Mucosa of stomach (tissue), 1 donor: ENCODE data around the gene CELSR1.

Experiments used
- H3K27me3 ChIP-seq: one replicate; pipeline ENCODE4 v1.7.0; 2013; ENCODE audit warnings: mild to moderate bottlenecking, low read length; ENCODE audit not compliant: control insufficient read depth, insufficient read depth
- H3K36me3 ChIP-seq: one replicate; pipeline ENCODE4 v1.7.0; 2013; ENCODE audit warnings: low read length; ENCODE audit not compliant: control insufficient read depth, insufficient read depth
- H3K4me1 ChIP-seq: one replicate; pipeline ENCODE4 v1.7.0; 2013; ENCODE audit warnings: mild to moderate bottlenecking, low read length; ENCODE audit not compliant: control insufficient read depth, insufficient read depth
- H3K4me3 ChIP-seq: one replicate; pipeline ENCODE4 v1.7.0; 2013; ENCODE audit warnings: low read length
- H3K9ac ChIP-seq: one replicate; pipeline ENCODE4 v1.7.0; 2013; ENCODE audit warnings: mild to moderate bottlenecking, low read length, moderate library complexity
- H3K9me3 ChIP-seq: one replicate; pipeline ENCODE4 v1.7.0; 2013; ENCODE audit warnings: mild to moderate bottlenecking, low read length, moderate library complexity; ENCODE audit not compliant: control insufficient read depth
- donor health status: Pancreatic carcinoma.

CELSR1 gene

GRCh38 chr22:46430961-46431838 lies 106.2 kb downstream of the CELSR1 start:
- no peaks in the 10 kb centered on the region for H3K36me3 ChIP-seq
- H3K4me1 ChIP-seq: peaks cover 25% of the 10 kb centered on the region
- no peaks in the 10 kb centered on the region for H3K9me3 ChIP-seq
- H3K4me3 ChIP-seq: no peak overlapping the region
- no peaks in the 10 kb centered on the region for H3K27me3 ChIP-seq
- no peak overlapping the region for H3K9ac ChIP-seq

- H3K4me3 ChIP-seq: no peak overlapping the region
- no peaks in the 10 kb centered on the region for H3K9me3 ChIP-seq
- H3K27me3 ChIP-seq: no peaks in the 10 kb centered on the region
- H3K36me3 ChIP-seq: no peaks in the 10 kb centered on the region
- H3K9ac ChIP-seq: no peak overlapping the region
- peaks cover 25% of the 10 kb centered on the region for H3K4me1 ChIP-seq
Observed at GRCh38 chr22:46429325-46429853, 108.0 kb downstream of the CELSR1 start.

- Histone ChIP-seq H3K4me3 (no peak overlapping the region), H3K36me3 (no peaks in the 10 kb centered on the region), H3K9me3 (no peaks in the 10 kb centered on the region), H3K4me1 (peaks cover 25% of the 10 kb centered on the region), H3K27me3 (no peaks in the 10 kb centered on the region), H3K9ac (no peak overlapping the region)
Observed at GRCh38 chr22:46428602-46429324, 108.7 kb downstream of the CELSR1 start.

- H3K27me3 ChIP-seq: no peaks in the 10 kb centered on the region
Observed at GRCh38 chr22:46428171-46428570, 109.2 kb downstream of the CELSR1 start.

GRCh38 chr22:46425016-46425415 lies 112.4 kb downstream of the CELSR1 start:
- no peaks in the 10 kb centered on the region for H3K27me3 ChIP-seq
- no peak overlapping the region for H3K9ac ChIP-seq
- no peaks in the 10 kb centered on the region for H3K36me3 ChIP-seq
- no peak overlapping the region for H3K4me3 ChIP-seq
- H3K4me1 ChIP-seq: peaks cover 4% of the 10 kb centered on the region
- H3K9me3 ChIP-seq: no peaks in the 10 kb centered on the region

More at GRCh38 chr22:46428171-46428570, 109.2 kb downstream of the CELSR1 start:
- peaks cover 25% of the 10 kb centered on the region for H3K4me1 ChIP-seq
- no peak overlapping the region for H3K9ac ChIP-seq
- H3K36me3 ChIP-seq: no peaks in the 10 kb centered on the region
- no peaks in the 10 kb centered on the region for H3K9me3 ChIP-seq
- no peak overlapping the region for H3K4me3 ChIP-seq

- Histone ChIP-seq H3K9me3 (no peaks in the 10 kb centered on the region), H3K4me1 (no peaks in the 10 kb centered on the region), H3K4me3 (no peak overlapping the region), H3K27me3 (no peaks in the 10 kb centered on the region), H3K9ac (no peak overlapping the region), H3K36me3 (no peaks in the 10 kb centered on the region)
Observed at GRCh38 chr22:46424496-46424895, 112.9 kb downstream of the CELSR1 start.

GRCh38 chr22:46422896-46423295 lies 114.5 kb downstream of the CELSR1 start:
- Histone ChIP-seq H3K9me3 (no peaks in the 10 kb centered on the region), H3K9ac (no peak overlapping the region), H3K4me1 (no peaks in the 10 kb centered on the region), H3K27me3 (no peaks in the 10 kb centered on the region), H3K36me3 (no peaks in the 10 kb centered on the region), H3K4me3 (no peak overlapping the region)

- Histone ChIP-seq H3K9me3 (no peaks in the 10 kb centered on the region), H3K36me3 (no peaks in the 10 kb centered on the region), H3K9ac (no peak overlapping the region), H3K4me1 (no peaks in the 10 kb centered on the region), H3K27me3 (no peaks in the 10 kb centered on the region), H3K4me3 (no peak overlapping the region)
Observed at GRCh38 chr22:46421267-46421666, 116.2 kb downstream of the CELSR1 start.

- no peak overlapping the region for H3K9ac ChIP-seq
- H3K27me3 ChIP-seq: no peaks in the 10 kb centered on the region
- H3K9me3 ChIP-seq: no peaks in the 10 kb centered on the region
- H3K4me3 ChIP-seq: no peak overlapping the region
- no peaks in the 10 kb centered on the region for H3K4me1 ChIP-seq
- H3K36me3 ChIP-seq: no peaks in the 10 kb centered on the region
Observed at GRCh38 chr22:46419754-46420571, 117.5 kb downstream of the CELSR1 start.

GRCh38 chr22:46418827-46419226 lies 118.6 kb downstream of the CELSR1 start:
- Histone ChIP-seq H3K36me3 (no peaks in the 10 kb centered on the region), H3K4me1 (no peaks in the 10 kb centered on the region), H3K9ac (no peak overlapping the region), H3K27me3 (peaks cover 3% of the 10 kb centered on the region), H3K4me3 (no peak overlapping the region), H3K9me3 (no peaks in the 10 kb centered on the region)

- Histone ChIP-seq H3K27me3 (peaks cover 4% of the 10 kb centered on the region), H3K36me3 (no peaks in the 10 kb centered on the region), H3K9me3 (no peaks in the 10 kb centered on the region), H3K4me1 (no peaks in the 10 kb centered on the region), H3K9ac (no peak overlapping the region), H3K4me3 (no peak overlapping the region)
Observed at GRCh38 chr22:46417769-46418168, 119.7 kb downstream of the CELSR1 start.
